NAMALWA (cell line): ENCODE data around the gene ZNF264.
"Not testable (repeated sequence)": the region's sequence is repeated elsewhere in the genome, so short reads cannot be mapped to it uniquely, and the experiment has no call there.

Experiments used
- DNase-seq: peaks from one replicate; pipeline ENCODE4 v3.0.0-alpha.2; 2015; ENCODE audit warnings: low spot score

Gene ZNF264

DNA sequence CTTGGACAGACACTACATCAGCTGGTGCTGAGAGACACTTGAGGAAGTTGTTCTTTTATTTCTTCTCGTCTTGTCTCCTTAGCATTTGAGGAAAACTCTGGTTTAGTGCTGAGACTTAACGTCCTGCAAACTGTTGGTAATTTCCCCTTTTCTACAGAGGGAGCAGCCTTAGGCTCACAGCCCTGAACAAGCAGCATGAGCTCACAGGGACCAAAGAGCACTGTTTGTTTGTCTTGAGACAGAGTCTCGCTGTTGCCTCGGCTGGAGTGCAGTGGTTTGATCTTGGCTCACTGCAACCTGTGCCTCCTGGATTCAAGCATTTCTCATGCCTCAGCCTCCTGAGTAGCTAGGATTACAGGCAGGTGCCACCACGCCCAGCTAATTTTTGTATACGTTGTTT is 54.7 kb downstream of the ZNF264 start:
- no peak for DNase-seq

DNA sequence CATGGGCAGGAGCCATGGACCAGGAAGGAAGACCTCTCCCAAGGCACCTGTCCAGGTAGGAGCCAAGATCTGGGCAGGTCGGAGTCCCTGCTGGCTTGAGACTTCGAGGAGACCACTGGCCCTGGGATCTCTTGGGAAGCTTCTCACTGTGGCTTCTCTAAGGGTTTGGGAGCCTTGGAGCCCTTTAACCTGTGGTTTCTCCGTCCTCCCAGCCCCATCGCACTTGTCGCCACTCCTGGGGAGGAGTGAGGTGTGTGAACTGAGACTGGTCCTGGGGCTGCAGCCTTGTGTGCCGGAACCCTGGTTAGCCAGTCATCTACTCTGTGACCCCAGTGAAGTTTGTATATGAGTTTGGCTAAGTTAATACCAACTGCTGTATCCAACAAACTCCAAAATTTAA is 57.3 kb downstream of the ZNF264 start:
- DNase-seq: no peak

DNA sequence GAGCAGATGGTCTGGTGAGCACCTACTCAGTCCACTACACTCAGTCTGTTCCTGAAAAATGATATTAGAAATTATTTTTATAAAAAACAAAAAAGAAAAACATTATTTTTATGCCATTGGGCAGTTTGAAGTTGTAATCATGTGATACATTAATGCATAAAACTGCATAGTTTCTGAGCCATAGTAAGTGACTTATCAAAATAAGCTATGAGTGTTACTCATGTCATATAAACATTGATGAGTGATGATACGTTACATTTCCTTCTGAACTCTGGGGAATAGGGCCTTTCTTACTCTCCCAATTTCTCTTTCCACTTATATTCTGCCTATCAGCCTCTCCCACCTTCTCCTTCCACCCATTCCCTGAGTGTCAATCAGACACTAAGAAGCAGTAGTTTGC is 58.0 kb downstream of the ZNF264 start:
- DNase-seq: no peak

DNA sequence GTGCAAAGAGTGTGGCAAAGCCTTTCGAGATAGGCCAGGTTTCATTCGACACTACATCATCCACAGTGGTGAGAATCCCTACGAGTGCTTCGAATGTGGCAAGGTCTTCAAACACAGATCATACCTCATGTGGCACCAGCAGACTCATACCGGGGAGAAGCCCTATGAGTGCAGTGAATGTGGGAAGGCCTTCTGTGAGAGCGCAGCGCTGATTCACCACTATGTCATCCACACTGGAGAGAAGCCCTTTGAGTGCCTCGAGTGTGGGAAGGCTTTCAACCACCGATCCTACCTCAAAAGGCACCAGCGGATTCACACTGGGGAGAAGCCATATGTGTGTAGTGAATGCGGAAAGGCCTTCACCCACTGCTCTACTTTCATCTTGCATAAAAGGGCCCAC is 62.5 kb downstream of the ZNF264 start:
- DNase-seq: not testable (repeated sequence)

DNA sequence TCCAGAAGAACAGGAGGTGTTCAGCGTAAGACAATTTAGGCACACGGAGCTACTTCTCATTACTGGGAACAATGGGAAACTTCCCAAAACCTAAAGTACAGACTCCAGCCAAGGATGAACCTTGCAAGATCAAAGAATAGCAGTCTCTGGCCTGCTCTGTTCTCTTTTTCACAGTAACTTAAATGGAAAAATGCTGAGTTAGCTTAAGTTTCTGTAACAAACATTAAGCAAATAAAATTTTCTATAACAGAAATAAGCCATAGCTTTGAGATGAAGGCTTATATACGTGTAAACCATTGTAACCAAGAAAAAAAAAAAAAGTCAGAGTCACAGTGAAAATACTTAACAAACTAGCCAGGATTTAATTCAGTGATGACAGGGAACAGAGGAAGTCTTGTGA is 70.7 kb downstream of the ZNF264 start:
- DNase-seq: no peak

DNA sequence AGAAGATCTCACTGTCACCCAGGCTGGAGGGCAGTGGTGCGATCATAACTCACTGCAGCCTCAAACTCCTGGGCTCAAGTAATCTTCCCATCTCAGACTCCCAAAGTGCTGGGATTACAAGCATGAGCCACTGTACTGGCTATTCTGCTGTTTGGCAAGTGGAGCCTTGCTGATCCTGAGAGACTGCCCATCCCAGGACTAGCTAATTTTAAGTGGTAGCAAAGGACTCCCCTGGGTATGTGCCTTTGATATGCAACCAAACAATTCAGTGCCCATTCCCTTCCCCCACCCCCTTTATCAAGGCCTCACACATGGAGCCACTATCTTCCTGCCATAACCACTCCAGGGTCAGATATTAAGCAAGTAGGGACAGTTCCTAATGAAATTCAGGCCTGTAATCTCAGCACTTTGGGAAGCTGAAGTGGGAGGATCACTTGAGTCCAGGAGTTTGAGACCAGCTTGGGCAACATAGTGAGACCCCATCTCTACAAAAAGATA is 72.0 kb downstream of the ZNF264 start:
- no peak for DNase-seq

DNA sequence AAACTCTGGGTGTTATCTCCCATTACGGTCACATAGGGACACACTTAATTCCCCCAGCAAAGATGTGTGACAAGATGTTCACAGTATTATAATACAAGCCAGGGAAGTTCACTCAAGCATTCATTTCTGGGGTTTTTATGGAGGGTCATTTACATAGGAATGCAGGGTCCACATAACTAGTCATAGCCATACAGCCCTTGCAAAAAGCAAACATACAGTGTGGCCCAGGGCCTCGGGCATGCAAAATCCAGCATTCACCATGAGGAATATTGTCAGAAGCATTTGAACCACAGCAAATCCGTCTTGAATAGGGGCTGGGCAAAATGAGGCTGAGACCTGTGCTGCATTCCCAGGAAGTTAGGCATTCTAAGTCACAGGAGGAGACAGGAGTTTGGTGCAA is 76.0 kb downstream of the ZNF264 start:
- no peak for DNase-seq

DNA sequence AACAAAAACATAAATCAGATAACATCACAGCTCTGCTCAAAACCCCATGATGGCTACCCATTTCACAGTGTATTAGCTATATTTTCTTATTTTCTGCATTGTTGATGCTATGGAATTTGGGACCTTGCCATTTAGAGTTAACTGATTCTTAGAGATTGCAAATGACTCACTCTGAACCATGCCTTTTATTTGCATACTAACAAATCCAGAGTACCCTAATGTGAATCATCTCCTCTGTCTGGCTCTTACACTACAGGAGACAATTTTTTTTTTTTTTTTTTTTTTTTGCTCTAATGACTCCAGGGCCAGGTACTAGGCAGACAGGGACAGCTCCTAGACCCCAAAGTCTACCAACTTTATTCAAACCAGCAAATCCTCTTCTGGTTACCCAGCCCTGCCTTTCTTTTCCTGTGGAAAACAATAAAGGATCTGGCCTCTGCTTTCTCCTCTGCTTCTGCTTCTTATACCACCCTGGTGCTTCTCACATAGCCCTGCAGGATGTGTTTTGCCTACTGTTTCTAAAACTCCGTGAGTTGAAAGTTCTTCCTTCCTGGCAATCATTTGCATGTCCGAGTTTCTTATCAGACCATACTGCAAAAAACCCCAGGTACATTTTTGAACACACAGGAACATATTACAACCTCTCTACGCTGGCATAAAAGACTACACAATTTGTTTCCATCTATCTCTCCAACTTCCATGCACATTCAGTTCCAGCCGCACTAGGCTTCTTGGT is 78.4 kb downstream of the ZNF264 start:
- DNase-seq: peak; percentile 26

DNA sequence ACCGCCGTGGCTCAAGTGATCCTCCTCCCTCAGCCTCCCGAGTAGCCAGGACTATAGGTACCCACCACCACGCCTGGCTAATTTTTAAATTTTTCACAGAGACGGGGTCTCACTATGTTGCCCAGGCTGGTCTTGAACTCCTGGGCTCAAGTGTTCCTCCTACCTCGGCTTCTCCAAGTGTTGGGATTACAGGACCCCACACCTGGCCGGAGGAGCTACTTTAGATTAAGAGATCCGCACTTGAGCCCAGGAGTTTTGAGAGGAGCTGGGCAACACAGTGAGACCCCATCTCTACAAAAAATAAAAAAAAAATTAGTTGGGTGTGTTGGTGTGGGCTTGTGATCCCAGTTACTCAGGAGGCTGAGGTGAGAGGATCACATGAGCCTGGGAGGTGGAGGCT is 80.0 kb downstream of the ZNF264 start:
- DNase-seq: no peak
